ENCODE data around the gene STK10.
A peak's percentile ranks its signal among the peaks of the same experiment; 100 is the strongest.

STK10 gene

GRCh38 chr5:172115541-172115982, 72.5 kb downstream of the STK10 start:
- Histone ChIP-seq H3K9me2 (ENCODE audit: low read depth, low read length) (no peaks in the 10 kb centered on the region), H4K20me1 (ENCODE audit: insufficient read depth, low read length) (no peaks in the 10 kb centered on the region), H3K27ac (ENCODE audit: low read depth, low read length, poor library complexity, severe bottlenecking) (peak overlapping the region; percentile 90), H3K4me1 (ENCODE audit: insufficient read depth, low read length, severe bottlenecking) (peaks cover 56% of the 10 kb centered on the region), H3K9me3 (ENCODE audit: low read length) (no peaks in the 10 kb centered on the region), H3K36me3 (ENCODE audit: insufficient read depth, low read length) (peaks cover 8% of the 10 kb centered on the region; the same call in 1 of the 2 replicates), H3K4me3 (ENCODE audit: low read depth, low read length, poor library complexity, severe bottlenecking) (peak overlapping the region; percentile 56), H3K27me3 (ENCODE audit: insufficient read depth, low read length) (no peaks in the 10 kb centered on the region), H2AFZ (ENCODE audit: low read length) (no peak overlapping the region), H3K79me2 (ENCODE audit: insufficient read depth, low read length) (no peaks in the 10 kb centered on the region), H3K4me2 (ENCODE audit: low read length) (peak overlapping the region; percentile 54), H3K9ac (ENCODE audit: low read length) (peak overlapping the region; percentile 57; the same call in 1 of the 2 replicates), H3F3A (ENCODE audit: insufficient read depth, low read length) (peaks cover 4% of the 10 kb centered on the region; the same call in 1 of the 2 replicates)
- no peak for TF ChIP-seq EZH2 (IDR thresholded peaks at IDR 0.05; ENCODE audit: borderline replicate concordance, low read length)
- no peak for TF ChIP-seq CTCF (IDR thresholded peaks at IDR 0.05; ENCODE audit: low read length)

GRCh38 chr5:172114875-172115422, 73.1 kb downstream of the STK10 start:
- no peaks in the 10 kb centered on the region for H3K9me3 ChIP-seq (ENCODE audit: low read length)
- peak overlapping the region; percentile 90 for H3K27ac ChIP-seq (ENCODE audit: low read depth, low read length, poor library complexity, severe bottlenecking)
- no peaks in the 10 kb centered on the region for H3K9me2 ChIP-seq (ENCODE audit: low read depth, low read length)
- H3K9ac ChIP-seq (ENCODE audit: low read length) = peak overlapping the region; percentile 57
- TF ChIP-seq EZH2 (IDR thresholded peaks at IDR 0.05; ENCODE audit: borderline replicate concordance, low read length) (no peak), CTCF (IDR thresholded peaks at IDR 0.05; ENCODE audit: low read length) (no peak)
- H3K4me2 ChIP-seq (ENCODE audit: low read length) = peak overlapping the region; percentile 54
- peaks cover 5% of the 10 kb centered on the region; the same call in 1 of the 2 replicates for H3F3A ChIP-seq (ENCODE audit: insufficient read depth, low read length)
- H3K36me3 ChIP-seq (ENCODE audit: insufficient read depth, low read length) = peaks cover 8% of the 10 kb centered on the region; the same call in 1 of the 2 replicates
- peak overlapping the region; percentile 56 for H3K4me3 ChIP-seq (ENCODE audit: low read depth, low read length, poor library complexity, severe bottlenecking)
- H3K27me3 ChIP-seq (ENCODE audit: insufficient read depth, low read length) = no peaks in the 10 kb centered on the region
- H2AFZ ChIP-seq (ENCODE audit: low read length) = no peak overlapping the region
- H3K4me1 ChIP-seq (ENCODE audit: insufficient read depth, low read length, severe bottlenecking) = peaks cover 53% of the 10 kb centered on the region
- no peaks in the 10 kb centered on the region for H4K20me1 ChIP-seq (ENCODE audit: insufficient read depth, low read length)
- H3K79me2 ChIP-seq (ENCODE audit: insufficient read depth, low read length) = no peaks in the 10 kb centered on the region

- TF ChIP-seq EZH2 (IDR thresholded peaks at IDR 0.05; ENCODE audit: borderline replicate concordance, low read length) (no peak), CTCF (IDR thresholded peaks at IDR 0.05; ENCODE audit: low read length) (no peak)
- Histone ChIP-seq H3K27ac (ENCODE audit: low read depth, low read length, poor library complexity, severe bottlenecking) (peak overlapping the region; percentile 91), H4K20me1 (ENCODE audit: insufficient read depth, low read length) (no peaks in the 10 kb centered on the region), H3K79me2 (ENCODE audit: insufficient read depth, low read length) (no peaks in the 10 kb centered on the region), H3K36me3 (ENCODE audit: insufficient read depth, low read length) (peaks cover 8% of the 10 kb centered on the region; the same call in 1 of the 2 replicates), H3K4me2 (ENCODE audit: low read length) (peak overlapping the region; percentile 61), H3F3A (ENCODE audit: insufficient read depth, low read length) (peaks cover 9% of the 10 kb centered on the region; the same call in 1 of the 2 replicates), H3K9ac (ENCODE audit: low read length) (peak overlapping the region; percentile 43), H3K27me3 (ENCODE audit: insufficient read depth, low read length) (no peaks in the 10 kb centered on the region), H3K9me2 (ENCODE audit: low read depth, low read length) (no peaks in the 10 kb centered on the region), H3K4me3 (ENCODE audit: low read depth, low read length, poor library complexity, severe bottlenecking) (no peak overlapping the region), H2AFZ (ENCODE audit: low read length) (no peak overlapping the region), H3K4me1 (ENCODE audit: insufficient read depth, low read length, severe bottlenecking) (peaks cover 55% of the 10 kb centered on the region), H3K9me3 (ENCODE audit: low read length) (no peaks in the 10 kb centered on the region)
These were observed 75.0 kb downstream of the STK10 start for GRCh38 chr5:172113036-172113435.
